SHP77 treated with DMSO at 0.1 percent for 48 hours (cell line): ENCODE measurements around the gene DOCK6.

Experiments used
- DNase-seq: peaks from one replicate; lab custom pipeline; 2025; lab: John Stamatoyannopoulos, UW

The DOCK6 gene

DNA sequence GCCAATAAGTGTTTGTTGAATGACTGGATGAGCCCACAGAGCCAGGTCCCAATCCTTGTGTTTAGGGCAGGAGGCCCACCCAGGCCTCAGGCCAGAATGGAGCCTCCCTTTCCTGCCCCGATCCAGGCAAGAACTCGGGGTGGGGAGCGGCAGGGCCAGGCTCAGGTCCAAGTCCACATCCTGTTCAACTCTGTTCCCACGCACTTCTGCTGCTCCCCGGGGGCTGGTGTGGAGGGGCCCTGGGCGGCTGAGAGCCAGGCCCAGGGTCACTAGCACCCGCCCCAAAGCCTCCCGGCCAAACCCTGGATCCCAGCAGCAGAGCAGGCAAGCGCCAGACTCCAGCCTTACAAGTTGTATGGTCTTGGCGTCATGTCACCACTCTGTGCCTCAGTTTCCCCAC lies 14.9 kb downstream of the DOCK6 start:
- no peak for DNase-seq

DNA sequence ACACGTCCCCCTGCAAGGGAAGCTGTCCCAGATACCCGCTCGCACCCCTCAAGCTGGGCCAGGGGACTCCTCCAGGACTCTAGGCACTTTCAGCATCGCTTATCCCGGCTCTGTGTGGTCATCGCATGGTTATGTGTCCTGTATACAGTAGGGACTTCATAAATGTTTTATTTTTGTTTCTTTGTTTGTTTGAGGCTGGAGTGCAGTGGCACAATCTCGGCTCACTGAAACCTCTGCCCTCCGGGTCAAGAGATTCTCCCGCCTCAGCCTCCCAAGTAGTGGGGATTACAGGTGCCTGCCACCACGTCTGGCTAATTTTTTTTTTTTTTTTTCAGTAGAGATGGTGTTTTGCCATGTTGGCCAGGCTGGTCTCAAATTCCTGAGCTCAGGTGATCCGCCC lies 15.4 kb downstream of the DOCK6 start:
- DNase-seq: no peak

GRCh38 chr19:11244846-11245589 lies 17.3 kb downstream of the DOCK6 start:
- DNase-seq: no peak

DNA sequence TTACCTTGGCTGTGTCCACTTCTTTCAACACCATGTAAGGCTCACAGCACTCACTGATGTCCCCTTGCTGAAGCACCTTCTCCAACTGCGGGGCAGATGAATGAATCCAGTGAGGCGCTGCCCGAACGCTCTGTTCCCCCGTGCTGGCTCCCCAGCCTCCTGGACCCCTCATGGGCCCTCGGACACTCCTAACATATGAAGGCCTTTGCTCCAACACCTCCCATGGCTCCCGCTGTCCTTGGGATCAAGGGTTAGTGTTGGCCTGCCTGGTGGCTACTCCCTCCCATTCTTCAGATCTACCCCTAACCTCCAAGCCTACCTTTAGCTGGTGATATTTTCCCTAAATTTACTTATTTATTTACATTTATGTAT lies 18.5 kb downstream of the DOCK6 start:
- DNase-seq: no peak

DNA sequence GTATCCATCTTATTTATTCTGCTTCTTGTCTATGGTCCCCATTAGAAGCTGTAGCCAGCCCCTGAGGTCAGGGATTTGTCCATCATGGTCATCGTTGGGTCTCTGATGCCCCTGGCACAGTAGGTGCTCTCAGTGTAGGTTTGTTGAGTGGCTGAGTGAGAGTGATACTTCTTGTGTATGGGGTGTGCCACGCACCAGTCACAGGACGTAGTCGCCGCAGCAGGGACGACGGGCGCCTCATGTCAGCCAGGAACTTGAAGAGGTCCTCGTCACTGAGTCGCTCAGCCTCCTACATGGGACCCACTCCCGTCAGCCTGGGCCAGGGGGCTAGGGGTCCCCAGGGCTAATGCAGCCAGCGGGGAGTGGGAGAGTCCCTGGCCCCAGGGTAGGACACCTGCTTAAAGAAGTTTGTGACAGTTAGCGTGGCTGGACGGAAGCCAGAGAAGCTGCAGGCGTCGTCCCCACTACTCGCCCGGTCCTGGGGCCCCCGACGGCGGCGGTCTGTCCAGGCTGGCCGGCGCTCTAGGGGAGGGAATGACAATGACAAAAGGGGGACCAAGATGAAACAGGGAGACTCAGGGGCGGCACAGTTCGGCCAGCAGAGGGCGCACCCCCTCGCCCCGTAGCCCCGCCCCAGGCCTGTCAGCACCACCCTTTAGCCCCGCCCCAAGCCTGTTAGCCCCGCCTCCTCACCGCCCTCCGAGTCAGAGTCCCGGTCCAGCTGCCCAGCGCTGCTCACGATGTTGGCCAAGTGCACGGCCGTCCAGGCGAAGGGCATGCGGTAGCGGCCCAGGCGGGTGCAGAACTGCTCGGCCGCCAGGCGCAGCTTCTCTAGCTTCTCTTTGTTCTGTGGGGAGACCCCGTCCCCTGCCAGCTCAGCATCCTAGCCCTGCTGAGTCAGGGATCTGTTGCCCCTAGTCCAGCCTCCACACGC lies 19.2 kb downstream of the DOCK6 start:
- peak; percentile 24 for DNase-seq

DNA sequence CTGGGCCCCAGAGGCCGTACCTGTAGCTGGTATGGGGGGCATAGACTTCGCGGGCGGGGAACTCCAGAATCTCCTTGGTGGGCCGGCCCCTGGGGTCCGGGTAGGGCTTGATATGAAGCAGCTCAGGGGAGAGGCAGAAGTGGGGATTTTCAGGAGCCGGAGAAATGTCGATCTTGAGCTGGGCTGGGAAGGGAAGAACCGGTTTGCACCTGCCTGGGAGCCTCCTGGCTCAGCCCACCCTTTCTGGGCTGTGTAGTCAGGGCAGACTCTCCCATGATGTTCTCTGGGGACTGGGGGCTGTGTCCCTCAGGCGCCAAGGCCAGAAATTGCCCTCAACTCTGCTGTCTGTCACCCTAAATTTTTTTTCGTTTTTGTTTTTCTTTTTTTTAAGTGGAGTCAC lies 20.3 kb downstream of the DOCK6 start:
- no peak for DNase-seq

GRCh38 chr19:11240008-11240444 lies 22.3 kb downstream of the DOCK6 start:
- no peak for DNase-seq

DNA sequence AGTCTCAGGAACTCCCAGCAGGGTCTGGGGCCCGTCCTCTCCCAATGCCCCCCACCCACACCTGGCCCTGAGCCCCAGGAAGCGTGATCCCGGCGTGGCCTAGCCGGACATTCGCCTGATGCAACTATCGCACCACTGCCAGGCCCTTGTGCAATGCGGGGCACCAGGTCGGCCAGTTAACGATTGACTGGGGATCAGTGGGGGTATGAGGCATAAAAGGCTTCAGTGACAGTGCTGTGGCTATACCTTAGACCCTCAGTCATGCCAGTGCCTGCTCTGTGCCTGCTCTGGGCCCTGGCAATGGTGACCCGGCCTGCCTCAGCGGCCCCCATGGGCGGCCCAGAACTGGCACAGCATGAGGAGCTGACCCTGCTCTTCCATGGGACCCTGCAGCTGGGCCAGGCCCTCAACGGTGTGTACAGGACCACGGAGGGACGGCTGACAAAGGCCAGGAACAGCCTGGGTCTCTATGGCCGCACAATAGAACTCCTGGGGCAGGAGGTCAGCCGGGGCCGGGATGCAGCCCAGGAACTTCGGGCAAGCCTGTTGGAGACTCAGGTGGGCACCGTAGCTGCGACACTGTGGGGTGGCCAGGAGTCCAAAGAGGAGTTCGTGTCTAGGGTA lies 22.8 kb downstream of the DOCK6 start, which contains the start of gene ANGPTL8:
Gene ANGPTL8, plus strand, starts transcription at position 243 of the 624 bp plus-strand sequence. Its CDS starts 19 bp downstream, at position 262.
- DNase-seq: no peak

GRCh38 chr19:11238781-11239376 lies 23.4 kb downstream of the DOCK6 start:
- DNase-seq: no peak

DNA sequence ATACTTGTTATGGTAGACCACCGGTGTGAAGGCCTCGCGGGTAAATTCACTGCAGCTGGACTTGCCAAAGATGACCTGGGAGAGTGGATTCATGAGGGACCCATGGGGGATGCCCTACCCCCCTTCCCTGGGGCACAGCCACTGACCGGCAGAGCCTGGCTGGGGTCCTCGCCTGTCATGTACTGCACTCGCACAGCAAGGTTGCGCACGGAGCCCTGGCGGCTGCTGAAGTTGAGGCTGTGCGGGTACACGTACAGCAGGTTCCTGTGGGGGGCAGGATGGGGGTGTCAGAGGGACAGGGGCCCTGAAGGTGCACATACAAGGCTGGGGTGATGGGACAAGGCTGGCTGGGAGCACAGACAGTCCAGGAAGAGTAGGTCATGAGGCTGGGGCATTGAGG lies 24.3 kb downstream of the DOCK6 start:
- DNase-seq: no peak

DNA sequence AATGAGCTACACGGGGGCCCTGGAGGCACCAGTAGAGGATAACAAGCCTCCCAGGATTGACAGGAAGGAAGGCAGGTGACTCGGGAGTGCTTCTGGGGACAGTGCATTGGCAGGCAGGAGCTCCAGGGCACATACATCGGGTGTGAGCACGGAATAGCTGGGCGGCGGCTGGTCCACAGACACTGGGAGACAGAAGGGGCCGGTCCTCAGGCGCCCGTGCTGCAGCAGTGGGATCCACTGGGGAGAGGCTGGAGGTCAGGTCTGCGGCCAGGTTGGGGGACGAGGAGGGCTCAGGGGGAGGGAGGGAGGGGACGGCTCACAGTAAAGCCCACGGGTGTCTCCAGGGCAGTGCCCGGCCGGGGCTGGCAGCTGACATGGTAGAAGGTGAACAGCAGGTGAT lies 25.0 kb downstream of the DOCK6 start:
- no peak for DNase-seq

GRCh38 chr19:11236324-11237301 lies 25.7 kb downstream of the DOCK6 start:
- no peak for DNase-seq

DNA sequence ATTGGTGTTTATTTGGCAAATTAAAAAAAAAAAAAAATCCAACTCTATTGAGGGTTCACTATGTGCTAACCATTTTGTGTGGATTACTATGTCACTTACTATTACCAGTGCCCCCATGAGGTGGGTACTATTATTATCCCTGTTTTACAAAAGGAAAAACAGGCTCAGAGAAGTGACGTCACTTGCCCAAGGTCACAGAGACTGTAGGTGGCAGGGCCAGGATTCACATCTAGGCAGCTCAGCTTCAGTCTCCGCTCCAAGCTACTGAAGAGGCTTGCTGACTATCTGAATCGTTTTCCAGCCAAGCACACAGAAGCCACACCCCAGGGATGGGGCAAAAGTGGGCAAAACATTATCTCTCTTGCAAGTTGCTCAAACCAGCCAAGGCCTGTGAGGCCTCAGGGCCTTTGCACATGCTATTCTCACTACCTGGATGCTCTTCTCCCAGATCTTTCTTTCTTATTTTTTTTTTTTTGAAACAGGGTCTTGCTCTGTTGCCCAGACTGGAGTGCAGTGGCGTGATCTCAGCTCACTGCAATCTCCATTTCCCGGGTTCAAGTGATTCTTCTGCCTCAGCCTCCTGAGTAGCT lies 27.7 kb downstream of the DOCK6 start:
- DNase-seq: no peak

DNA sequence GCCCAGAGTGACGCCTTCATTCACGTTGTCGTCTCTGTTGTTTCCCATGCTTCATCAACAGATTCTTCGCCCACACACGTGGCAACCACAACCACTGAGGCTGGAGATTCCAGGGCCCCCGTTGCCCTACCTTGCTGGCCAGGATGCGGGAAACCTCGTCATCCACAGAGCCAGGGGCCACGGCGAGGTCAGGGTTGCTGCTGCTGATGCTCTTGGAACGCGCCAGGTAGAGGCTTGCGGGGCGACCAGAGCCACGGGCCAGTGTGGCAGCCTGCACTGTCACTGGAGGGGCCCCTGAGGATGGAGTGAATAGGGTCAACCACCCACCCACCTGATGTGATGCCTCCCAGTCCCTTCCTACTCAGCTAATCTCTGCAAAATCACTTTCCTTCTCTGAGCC lies 29.3 kb downstream of the DOCK6 start:
- DNase-seq: no peak

DNA sequence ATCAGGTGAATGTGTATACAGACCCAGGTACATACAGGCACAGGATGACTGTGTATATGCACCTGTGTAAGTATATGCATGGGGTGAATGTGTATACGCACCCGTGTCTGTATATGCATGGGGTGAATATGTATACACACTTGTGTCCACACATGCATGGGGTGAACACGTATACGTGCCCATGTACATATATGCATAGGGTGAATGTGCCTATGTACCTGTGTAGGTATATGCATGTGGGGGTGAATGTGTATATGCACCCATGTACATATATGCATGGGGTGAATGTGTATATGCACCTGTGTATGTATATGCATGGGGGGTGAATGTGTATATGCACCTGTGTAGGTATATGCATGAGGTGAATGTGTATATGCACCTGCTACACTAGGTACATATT lies 29.8 kb downstream of the DOCK6 start:
- DNase-seq: no peak

GRCh38 chr19:11230621-11231386 lies 31.5 kb downstream of the DOCK6 start:
- no peak for DNase-seq

DNA sequence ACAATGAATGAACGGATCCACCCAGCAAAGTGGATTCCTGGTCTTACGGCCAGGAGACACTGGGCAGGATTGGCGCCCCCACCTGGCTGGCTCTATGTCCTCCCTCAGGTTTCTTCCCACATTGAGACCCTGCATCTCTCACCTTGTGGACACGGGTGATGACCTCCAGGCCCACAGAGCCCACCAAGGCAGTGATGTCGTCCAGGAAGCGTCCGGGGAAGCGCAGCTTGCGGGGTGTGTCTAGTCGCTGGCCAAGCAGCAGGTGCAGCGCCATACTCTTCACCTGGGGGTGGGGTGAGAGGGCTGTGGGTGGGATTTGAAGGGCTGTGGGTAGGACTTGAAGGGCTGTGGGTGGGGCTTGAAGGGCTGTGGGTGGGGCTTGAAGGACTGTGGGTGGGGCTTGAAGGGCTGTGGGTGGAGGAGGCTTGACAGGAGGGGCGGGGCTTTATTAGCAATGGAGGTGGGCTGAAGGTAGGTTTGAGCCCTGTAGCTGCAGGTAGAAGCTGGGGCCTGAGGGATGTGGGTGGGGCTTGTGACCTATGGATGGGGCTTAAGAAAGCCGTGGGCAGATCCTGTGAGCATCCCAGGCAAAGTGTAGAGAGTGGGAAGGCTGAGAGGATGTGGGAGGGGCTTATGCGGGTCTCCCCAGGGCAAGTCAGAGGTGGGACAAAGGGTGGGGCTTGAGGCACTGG lies 35.0 kb downstream of the DOCK6 start:
- DNase-seq: no peak

DNA sequence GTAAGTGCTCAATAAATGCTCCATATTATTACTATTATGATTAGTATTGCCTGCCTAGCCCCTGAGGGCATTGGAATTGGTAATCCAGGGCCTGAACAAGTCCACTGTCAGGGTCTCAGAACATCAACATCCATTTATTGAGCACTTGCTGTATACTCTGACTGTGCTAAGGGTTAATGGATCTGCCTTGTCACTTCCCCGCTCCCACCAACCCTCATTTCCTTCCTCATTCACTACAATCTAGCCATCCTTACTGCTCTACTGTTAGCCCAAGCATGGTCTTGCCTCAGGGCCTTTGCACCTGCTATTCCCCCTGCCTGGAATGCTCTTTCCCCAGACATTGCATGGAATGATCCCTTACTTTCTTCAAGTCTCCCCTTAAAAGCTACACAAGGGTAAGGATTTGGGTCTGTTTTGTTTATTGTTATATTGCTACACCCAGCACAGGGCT lies 35.6 kb downstream of the DOCK6 start:
- DNase-seq: no peak

- DNase-seq: no peak
These were observed 36.5 kb downstream of the DOCK6 start for GRCh38 chr19:11225815-11226214.
